ENCODE data around the gene GRK5. TPM values are rescaled to one million over a fixed set of nuclear protein-coding genes. Genes with fewer than 3 reads are reported as not detected.
A peak's percentile ranks its signal among the peaks of the same experiment; 100 is the strongest.

Gene GRK5
- total RNA-seq, 2 experiments from 2014 or later, result 21.2 to 24.8 TPM

DNA sequence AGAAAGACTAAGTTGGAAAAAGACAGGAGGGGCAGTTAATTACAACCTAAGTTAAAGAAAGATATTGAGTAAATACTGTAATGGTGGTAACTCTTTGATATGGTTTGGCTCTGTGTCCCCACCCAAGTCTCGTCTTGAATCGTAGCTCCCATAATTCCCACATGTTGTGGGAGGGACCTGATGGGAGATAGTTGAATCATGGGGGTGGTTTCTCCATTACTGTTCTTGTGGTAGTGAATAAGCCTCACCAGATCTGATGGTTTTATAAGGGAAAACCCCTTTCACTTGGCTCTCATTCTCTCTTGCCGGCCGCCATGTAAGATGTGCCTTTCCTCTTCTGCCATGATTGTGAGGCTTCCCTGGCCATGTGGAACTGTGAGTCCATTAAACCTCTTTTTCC, 143.8 kb downstream of the GRK5 start:
- Mint-ChIP-seq H3K36me3 (ENCODE audit: low read depth) (peaks cover 52% of the 10 kb centered on the region), H3K4me1 (peaks cover 2% of the 10 kb centered on the region), H3K9me3 (ENCODE audit: low read depth) (peaks cover 23% of the 10 kb centered on the region), H3K27me3 (no peaks in the 10 kb centered on the region), H3K4me3 (no peak overlapping the region), H3K27ac (no peak overlapping the region)
- ATAC-seq, result no peak
- CTCF ChIA-PET, result interaction anchor here (0.9 to 1.9 kb wide), 3 partner anchors 13 to 152 kb away, joined by 3 to 8 read pairs (median 4); no protein-coding TSS in a partner anchor
- POLR2A ChIA-PET, result interaction anchor here (0.7 to 1.0 kb wide), 2 partner anchors 116 to 149 kb away, joined by 3 read pairs; no protein-coding TSS in a partner anchor
- intact Hi-C loops (cut with DNase I, micrococcal nuclease), result no loop called here
- DNase-seq, result peak; percentile 38

GRCh38 chr10:119352042-119352441, 144.7 kb downstream of the GRK5 start:
- H3K4me3 Mint-ChIP-seq, result no peak overlapping the region
- H3K9me3 Mint-ChIP-seq (ENCODE audit: low read depth), result peaks cover 28% of the 10 kb centered on the region
- H3K4me1 Mint-ChIP-seq, result peaks cover 2% of the 10 kb centered on the region
- H3K36me3 Mint-ChIP-seq (ENCODE audit: low read depth), result peaks cover 56% of the 10 kb centered on the region
- ATAC-seq (no peak), DNase-seq (no peak)
- no peak overlapping the region for H3K27ac Mint-ChIP-seq
- intact Hi-C loops (cut with DNase I, micrococcal nuclease), result no loop called here
- ChIA-PET POLR2A (interaction anchor here (0.7 kb wide), 1 partner anchor 149 kb away, joined by 3 read pairs; no protein-coding TSS in a partner anchor), CTCF (interaction anchor here (0.7 to 1.9 kb wide), 4 partner anchors 12 to 156 kb away, joined by 3 to 8 read pairs (median 4); no protein-coding TSS in a partner anchor)
- H3K27me3 Mint-ChIP-seq, result no peaks in the 10 kb centered on the region

GRCh38 chr10:119352807-119353206, 145.4 kb downstream of the GRK5 start:
- ChIA-PET CTCF (interaction anchor here (0.9 to 1.5 kb wide), 2 partner anchors 37 to 153 kb away, joined by 4 read pairs; no protein-coding TSS in a partner anchor), POLR2A (no interaction called here)
- DNase-seq, result no peak
- H3K36me3 Mint-ChIP-seq (ENCODE audit: low read depth), result peaks cover 52% of the 10 kb centered on the region
- intact Hi-C loops (cut with DNase I, micrococcal nuclease), result no loop called here
- peaks cover 2% of the 10 kb centered on the region for H3K4me1 Mint-ChIP-seq
- H3K9me3 Mint-ChIP-seq (ENCODE audit: low read depth), result peaks cover 28% of the 10 kb centered on the region
- no peak overlapping the region for H3K27ac Mint-ChIP-seq
- H3K27me3 Mint-ChIP-seq, result no peaks in the 10 kb centered on the region
- no peak for ATAC-seq
- no peak overlapping the region for H3K4me3 Mint-ChIP-seq

GRCh38 chr10:119353421-119353820, 146.1 kb downstream of the GRK5 start:
- intact Hi-C loops (cut with DNase I, micrococcal nuclease), result no loop called here
- ATAC-seq (no peak), DNase-seq (no peak)
- CTCF ChIA-PET, result interaction anchor here (0.9 kb wide), 1 partner anchor 37 kb away, joined by 4 read pairs; no protein-coding TSS in a partner anchor
- POLR2A ChIA-PET, result no interaction called here
- H3K4me3 Mint-ChIP-seq, result no peak overlapping the region
- no peaks in the 10 kb centered on the region for H3K27me3 Mint-ChIP-seq
- H3K36me3 Mint-ChIP-seq (ENCODE audit: low read depth), result peaks cover 48% of the 10 kb centered on the region
- peaks cover 28% of the 10 kb centered on the region for H3K9me3 Mint-ChIP-seq (ENCODE audit: low read depth)
- H3K27ac Mint-ChIP-seq, result no peak overlapping the region
- H3K4me1 Mint-ChIP-seq, result peaks cover 2% of the 10 kb centered on the region

GRCh38 chr10:119355930-119356329, 148.6 kb downstream of the GRK5 start:
- Mint-ChIP-seq H3K9me3 (ENCODE audit: low read depth) (peaks cover 32% of the 10 kb centered on the region), H3K4me1 (peaks cover 5% of the 10 kb centered on the region), H3K36me3 (ENCODE audit: low read depth) (peaks cover 32% of the 10 kb centered on the region), H3K4me3 (no peak overlapping the region), H3K27me3 (no peaks in the 10 kb centered on the region), H3K27ac (no peak overlapping the region)
- DNase-seq (no peak), ATAC-seq (no peak)
- intact Hi-C loops (cut with DNase I, micrococcal nuclease), result no loop called here
- ChIA-PET POLR2A (no interaction called here), CTCF (interaction anchor here (0.7 to 1.2 kb wide), 3 partner anchors 8 to 60 kb away, joined by 3 to 5 read pairs (median 3); no protein-coding TSS in a partner anchor)

DNA sequence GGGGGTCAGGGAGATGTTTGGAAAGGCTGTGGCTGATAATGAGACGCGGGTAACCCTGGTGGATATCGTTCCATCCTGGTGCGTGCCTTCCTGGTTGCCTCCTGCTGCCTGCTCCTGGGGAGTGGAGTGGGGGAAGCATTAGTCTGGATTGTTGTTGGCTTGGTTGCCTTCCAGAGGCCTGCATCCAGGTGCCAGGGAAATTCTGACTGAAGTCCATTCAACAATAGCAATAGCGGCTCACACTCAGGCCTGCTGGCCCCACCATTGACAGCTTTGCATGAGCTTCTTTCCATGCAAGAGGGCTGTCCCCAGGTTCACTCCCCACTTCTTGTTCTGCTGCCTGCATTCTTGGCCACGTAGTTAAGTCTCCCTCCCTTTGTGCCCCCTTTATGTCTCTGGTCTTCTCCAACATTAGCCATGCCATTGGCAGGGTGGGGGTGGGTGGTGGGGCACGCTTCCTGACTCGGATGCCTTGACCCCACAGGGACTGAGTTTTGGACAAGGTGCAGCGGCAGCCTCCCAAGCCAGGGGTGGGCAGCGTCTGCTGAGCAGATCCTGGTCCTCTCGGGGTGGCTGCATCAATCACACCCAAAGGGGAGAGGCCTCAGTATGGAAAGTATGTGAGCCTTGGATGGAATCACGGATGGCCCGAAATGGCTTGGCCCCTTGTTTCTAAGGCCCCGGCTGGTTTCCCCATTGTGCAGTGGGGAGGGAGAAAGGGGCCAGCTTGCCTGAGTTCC, 150.2 kb downstream of the GRK5 start:
- H3K36me3 Mint-ChIP-seq (ENCODE audit: low read depth), result peaks cover 16% of the 10 kb centered on the region
- intact Hi-C loops (cut with DNase I, micrococcal nuclease), result no loop called here
- H3K4me1 Mint-ChIP-seq, result peaks cover 3% of the 10 kb centered on the region
- H3K27ac Mint-ChIP-seq, result no peak overlapping the region
- ChIA-PET POLR2A (no interaction called here), CTCF (interaction anchor here (1.0 kb wide), 1 partner anchor 10 kb away, joined by 3 read pairs; no protein-coding TSS in a partner anchor)
- ATAC-seq, result no peak
- H3K9me3 Mint-ChIP-seq (ENCODE audit: low read depth), result peaks cover 22% of the 10 kb centered on the region
- DNase-seq, result no peak
- H3K4me3 Mint-ChIP-seq, result no peak overlapping the region
- H3K27me3 Mint-ChIP-seq, result no peaks in the 10 kb centered on the region

DNA sequence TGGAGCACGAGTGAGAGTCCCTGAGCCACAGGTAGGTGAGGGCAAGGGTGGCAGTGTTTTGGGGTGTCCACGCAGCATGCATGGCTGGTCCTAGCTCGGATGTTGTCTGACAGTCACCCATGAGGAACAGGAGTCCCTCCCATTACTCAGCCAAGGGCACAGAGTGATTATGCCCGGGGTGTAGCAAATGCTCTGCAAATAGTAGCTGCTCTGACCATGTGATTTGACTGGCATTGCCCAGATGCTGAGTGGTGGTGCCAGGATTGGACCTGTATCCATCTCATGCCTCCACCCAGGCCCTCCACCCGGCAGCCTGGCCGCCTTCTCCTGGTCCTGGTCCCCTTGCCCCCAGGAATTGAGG, 150.8 kb downstream of the GRK5 start:
- peaks cover 3% of the 10 kb centered on the region for H3K4me1 Mint-ChIP-seq
- POLR2A ChIA-PET, result no interaction called here
- ATAC-seq, result no peak
- H3K4me3 Mint-ChIP-seq, result no peak overlapping the region
- H3K27ac Mint-ChIP-seq, result no peak overlapping the region
- H3K27me3 Mint-ChIP-seq, result no peaks in the 10 kb centered on the region
- H3K36me3 Mint-ChIP-seq (ENCODE audit: low read depth), result peaks cover 11% of the 10 kb centered on the region
- intact Hi-C loops (cut with DNase I, micrococcal nuclease), result no loop called here
- DNase-seq, result no peak
- peaks cover 18% of the 10 kb centered on the region for H3K9me3 Mint-ChIP-seq (ENCODE audit: low read depth)
- CTCF ChIA-PET, result no interaction called here

- intact Hi-C loops (cut with DNase I, micrococcal nuclease), result no loop called here
- peaks cover 11% of the 10 kb centered on the region for H3K36me3 Mint-ChIP-seq (ENCODE audit: low read depth)
- peaks cover 18% of the 10 kb centered on the region for H3K9me3 Mint-ChIP-seq (ENCODE audit: low read depth)
- ATAC-seq (no peak), DNase-seq (no peak)
- H3K27me3 Mint-ChIP-seq, result no peaks in the 10 kb centered on the region
- peak overlapping the region; percentile 4 for H3K27ac Mint-ChIP-seq
- CTCF ChIA-PET, result no interaction called here
- no peak overlapping the region for H3K4me3 Mint-ChIP-seq
- POLR2A ChIA-PET, result no interaction called here
- peaks cover 3% of the 10 kb centered on the region for H3K4me1 Mint-ChIP-seq
These were observed 151.2 kb downstream of the GRK5 start for GRCh38 chr10:119358567-119358966.

DNA sequence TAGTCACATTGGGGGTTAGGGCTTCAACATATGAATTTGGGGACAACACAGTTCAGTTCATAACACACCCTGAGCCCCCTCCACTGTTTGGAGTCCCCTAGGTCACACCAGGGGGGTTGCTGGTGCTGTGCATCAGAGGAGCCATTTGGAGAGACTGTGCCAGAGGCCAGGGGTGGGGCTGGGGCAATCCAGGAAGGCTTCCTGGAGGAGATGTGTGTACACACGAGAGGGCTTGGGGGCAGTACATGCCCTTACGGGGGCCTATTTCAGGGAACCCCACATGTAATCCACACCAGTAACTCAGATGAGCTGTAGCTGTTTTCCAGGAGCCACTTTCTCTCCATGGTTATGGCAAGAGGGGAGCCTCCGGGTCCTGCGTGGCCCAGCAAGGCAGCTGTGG, 151.7 kb downstream of the GRK5 start:
- peaks cover 11% of the 10 kb centered on the region for H3K36me3 Mint-ChIP-seq (ENCODE audit: low read depth)
- ATAC-seq (no peak), DNase-seq (no peak)
- no peak overlapping the region for H3K4me3 Mint-ChIP-seq
- intact Hi-C loops (cut with DNase I, micrococcal nuclease), result no loop called here
- H3K27ac Mint-ChIP-seq, result no peak overlapping the region
- H3K27me3 Mint-ChIP-seq, result no peaks in the 10 kb centered on the region
- peaks cover 18% of the 10 kb centered on the region for H3K9me3 Mint-ChIP-seq (ENCODE audit: low read depth)
- peaks cover 3% of the 10 kb centered on the region for H3K4me1 Mint-ChIP-seq
- CTCF ChIA-PET, result no interaction called here
- POLR2A ChIA-PET, result no interaction called here

DNA sequence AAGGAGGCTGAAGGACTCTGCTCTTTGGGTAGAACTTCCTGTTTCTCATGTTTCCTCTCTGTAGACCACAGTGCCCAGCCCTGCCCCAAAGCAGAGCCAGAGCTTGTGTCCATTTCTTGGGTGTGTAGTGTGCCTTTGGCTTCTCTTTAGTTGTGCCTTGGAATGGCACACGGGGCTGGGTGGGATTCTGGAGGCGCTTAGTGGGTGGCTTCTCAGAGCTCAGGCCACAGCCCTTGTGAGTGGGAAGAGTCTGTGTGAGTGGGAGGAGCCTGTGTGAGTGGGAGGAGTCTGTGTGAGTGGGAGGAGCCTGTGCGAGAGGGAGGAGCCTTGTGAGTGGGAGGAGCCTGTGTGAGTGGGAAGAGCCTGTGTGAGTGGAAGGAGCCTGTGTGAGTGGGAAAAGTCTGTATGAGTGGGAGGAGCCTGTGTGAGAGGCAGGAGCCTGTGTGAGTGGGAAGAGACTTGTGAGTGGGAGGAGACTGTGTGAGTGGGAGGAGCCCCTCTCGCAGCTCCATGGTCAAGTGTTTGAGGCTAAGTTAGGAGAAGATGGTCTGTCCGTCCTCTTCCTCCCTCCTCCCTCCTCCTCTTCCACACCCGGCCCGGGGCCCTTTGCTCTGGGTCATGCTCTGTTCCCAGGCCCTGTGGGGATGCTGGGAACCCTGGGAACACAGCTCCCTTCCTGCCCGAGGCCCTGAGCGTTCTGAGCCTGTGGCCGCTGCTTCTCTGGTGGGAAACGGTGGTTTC, 153.0 kb downstream of the GRK5 start:
- peaks cover 3% of the 10 kb centered on the region for H3K4me1 Mint-ChIP-seq
- DNase-seq, result peak; percentile 21
- peak; percentile 66 for ATAC-seq
- ChIA-PET CTCF (interaction anchor here (1.7 kb wide), 1 partner anchor 154 kb away, joined by 5 read pairs; no protein-coding TSS in a partner anchor), POLR2A (interaction anchor here (0.7 kb wide), 1 partner anchor 315 kb away, joined by 3 read pairs; no protein-coding TSS in a partner anchor)
- H3K4me3 Mint-ChIP-seq, result no peak overlapping the region
- H3K27me3 Mint-ChIP-seq, result no peaks in the 10 kb centered on the region
- H3K27ac Mint-ChIP-seq, result peak overlapping the region; percentile 19
- intact Hi-C loops (cut with DNase I, micrococcal nuclease), result no loop called here
- H3K36me3 Mint-ChIP-seq (ENCODE audit: low read depth), result peaks cover 11% of the 10 kb centered on the region
- peaks cover 16% of the 10 kb centered on the region for H3K9me3 Mint-ChIP-seq (ENCODE audit: low read depth)

GRCh38 chr10:119361037-119361436, 153.7 kb downstream of the GRK5 start:
- ATAC-seq (no peak), DNase-seq (no peak)
- Mint-ChIP-seq H3K9me3 (ENCODE audit: low read depth) (peaks cover 11% of the 10 kb centered on the region), H3K27me3 (no peaks in the 10 kb centered on the region), H3K4me3 (no peak overlapping the region), H3K4me1 (peaks cover 3% of the 10 kb centered on the region), H3K27ac (no peak overlapping the region), H3K36me3 (ENCODE audit: low read depth) (peaks cover 6% of the 10 kb centered on the region)
- intact Hi-C loops (cut with DNase I, micrococcal nuclease), result no loop called here
- POLR2A ChIA-PET, result no interaction called here
- CTCF ChIA-PET, result interaction anchor here (1.7 kb wide), 1 partner anchor 155 kb away, joined by 5 read pairs; no protein-coding TSS in a partner anchor

All from activated CD4-positive, alpha-beta T cell treated with anti-CD3 and anti-CD28 coated beads for 36 hours (primary cell).